SH-SY5Y (cell line): ENCODE results near the gene TUBGCP2.

Experiments
- GATA2 ChIP-seq: IDR thresholded peaks from 2 replicates; pipeline ENCODE4 v1.6.1; 2011; ENCODE audit warnings: mild to moderate bottlenecking, low read depth, low read length
- GATA3 ChIP-seq: IDR thresholded peaks from 2 replicates; pipeline ENCODE4 v1.6.1; 2011; ENCODE audit warnings: low read depth, mild to moderate bottlenecking, low read length, moderate library complexity

The TUBGCP2 gene

GRCh38 chr10:133349577-133350011 is 40.9 kb upstream of the TUBGCP2 start:
- no peak for TF ChIP-seq GATA2
- TF ChIP-seq GATA3 = no peak

- TF ChIP-seq GATA2 (no peak), GATA3 (no peak)
Measured at GRCh38 chr10:133349160-133349568, 40.5 kb upstream of the TUBGCP2 start.

- TF ChIP-seq GATA3 (no peak), GATA2 (no peak)
Measured at GRCh38 chr10:133347710-133348517, 39.2 kb upstream of the TUBGCP2 start.

- TF ChIP-seq GATA3 (no peak), GATA2 (no peak)
Measured at GRCh38 chr10:133346413-133346812, 37.7 kb upstream of the TUBGCP2 start.

- TF ChIP-seq GATA3 (no peak), GATA2 (no peak)
Measured at GRCh38 chr10:133344236-133344635, 35.6 kb upstream of the TUBGCP2 start.

GRCh38 chr10:133343558-133343957 is 34.9 kb upstream of the TUBGCP2 start:
- no peak for TF ChIP-seq GATA3
- no peak for TF ChIP-seq GATA2

GRCh38 chr10:133342942-133343341 is 34.3 kb upstream of the TUBGCP2 start:
- no peak for TF ChIP-seq GATA3
- no peak for TF ChIP-seq GATA2

GRCh38 chr10:133341983-133342382 is 33.3 kb upstream of the TUBGCP2 start:
- TF ChIP-seq GATA3 (no peak), GATA2 (no peak)

GRCh38 chr10:133339708-133340380 is 31.2 kb upstream of the TUBGCP2 start:
- TF ChIP-seq GATA3 = no peak
- no peak for TF ChIP-seq GATA2

GRCh38 chr10:133338080-133339071 is 29.7 kb upstream of the TUBGCP2 start:
- TF ChIP-seq GATA2 = no peak
- TF ChIP-seq GATA3 = no peak

GRCh38 chr10:133337370-133337725 is 28.7 kb upstream of the TUBGCP2 start:
- TF ChIP-seq GATA3 (no peak), GATA2 (no peak)

GRCh38 chr10:133336577-133337369 is 28.1 kb upstream of the TUBGCP2 start, which contains the start of gene CALY:
TSS of gene CALY (minus strand) at chr10:133336896. CDS start at chr10:133328989, 7,907 bp downstream.
- TF ChIP-seq GATA3 = no peak
- no peak for TF ChIP-seq GATA2

GRCh38 chr10:133336118-133336576 is 27.5 kb upstream of the TUBGCP2 start:
- no peak for TF ChIP-seq GATA3
- no peak for TF ChIP-seq GATA2
